Spleen (tissue), 7 donors: ENCODE measurements around the gene MYO9A.

Experiments used
- CTCF ChIP-seq, 11 experiments: fragments of 200-600 bp in 7 of 11; fragments of 450-650 bp in 4 of 11; sonication (generic) in 4 of 11; IDR thresholded peaks in 8 of 11; conservative IDR thresholded peaks in 3 of 11; 1 replicate in 7 of 11; 2 replicates in 4 of 11; pipeline versions ENCODE4 v1.4.0 to v1.8.0; 2016 to 2021; ENCODE audit warnings: antibody characterized with exemption in 11 of 11, inconsistent platforms in 4 of 11, mild to moderate bottlenecking in 1 of 11
- POLR2AphosphoS5 ChIP-seq, 3 donors: sonication (generic); formaldehyde crosslinking; IDR thresholded peaks; one replicate each; pipeline ENCODE4 v1.5.1; 2017; ENCODE audit warnings: antibody characterized with exemption in 3 of 3
- donor health status: DM: no; HTN: no; CAD: no; lungs with moderate emphysema.
- donor health status: DM: no; HTN: no; CAD: no.
- donor health status: DM: no; HTN: no; CAD: no.

- TF ChIP-seq CTCF (IDR thresholded peaks at IDR 0.05 in 8 of 11, conservative IDR thresholded peaks at IDR 0.05 in 3 of 11) (no peak), POLR2AphosphoS5 (IDR thresholded peaks at IDR 0.05) (no peak)
These were observed 218.3 kb downstream of the MYO9A start for GRCh38 chr15:71899674-71900073.
